HepG2 (cell line): ENCODE measurements around the gene C17orf75. TPM values are rescaled to one million over a fixed set of nuclear protein-coding genes. Genes with fewer than 3 reads are reported as not detected.

Source experiments
- FOXA3 ChIP-seq: IDR thresholded peaks from 2 replicates; pipeline ENCODE4 v1.6.1; 2016; ENCODE audit warnings: missing genetic modification reagents, missing compliant biosample characterization
- FOXP1 ChIP-seq, 2 experiments: fragments of 450-650 bp in 1 of 2; IDR thresholded peaks; 2 replicates each; pipeline ENCODE4 v1.6.1; 2017 to 2018; ENCODE audit warnings: antibody characterized with exemption in 1 of 2
- GTF3A ChIP-seq: sonication (generic); formaldehyde crosslinking; conservative IDR thresholded peaks from 2 replicates; pipeline ENCODE4 v1.4.0; 2020; ENCODE audit warnings: mild to moderate bottlenecking, missing genetic modification reagents
- KIAA2018 ChIP-seq: sonication (generic); formaldehyde crosslinking; IDR thresholded peaks from 2 replicates; pipeline ENCODE4 v1.5.0; 2020; ENCODE audit warnings: mild to moderate bottlenecking, missing genetic modification reagents, borderline replicate concordance
- MTERF4 ChIP-seq: sonication (generic); formaldehyde crosslinking; IDR thresholded peaks from 2 replicates; pipeline ENCODE4 v1.8.0; 2023; ENCODE audit warnings: mild to moderate bottlenecking, missing genetic modification reagents
- NFIC ChIP-seq: IDR thresholded peaks from 2 replicates; pipeline ENCODE4 v1.6.1; 2012; ENCODE audit warnings: mild to moderate bottlenecking, low read length, inconsistent platforms
- RARA ChIP-seq: IDR thresholded peaks from 2 replicates; pipeline ENCODE4 v1.6.1; 2016; ENCODE audit warnings: missing genetic modification reagents, missing compliant biosample characterization
- SMARCC2 ChIP-seq: fragments of 450-650 bp; IDR thresholded peaks from 2 replicates; pipeline ENCODE4 v1.6.1; 2017; ENCODE audit warnings: antibody characterized with exemption, mild to moderate bottlenecking
- SNAPC5 ChIP-seq: sonication (generic); formaldehyde crosslinking; IDR thresholded peaks from 2 replicates; pipeline ENCODE4 v1.8.1; 2023; ENCODE audit warnings: mild to moderate bottlenecking, missing genetic modification reagents, borderline replicate concordance
- TAF1 ChIP-seq: sonication (generic); formaldehyde crosslinking; IDR thresholded peaks from 2 replicates; pipeline ENCODE4 v1.4.0; 2020; ENCODE audit warnings: missing genetic modification reagents
- ZBTB8A ChIP-seq: sonication (generic); formaldehyde crosslinking; IDR thresholded peaks from 2 replicates; pipeline ENCODE4 v1.4.0; 2020; ENCODE audit warnings: mild to moderate bottlenecking, low read depth, missing genetic modification reagents, borderline replicate concordance
- ZNF121 ChIP-seq: sonication (generic); formaldehyde crosslinking; IDR thresholded peaks from 2 replicates; pipeline ENCODE4 v1.5.0; 2020; ENCODE audit warnings: mild to moderate bottlenecking, missing genetic modification reagents
- ZNF235 ChIP-seq: sonication (generic); formaldehyde crosslinking; IDR thresholded peaks from 2 replicates; pipeline ENCODE4 v1.8.1; 2023; ENCODE audit warnings: mild to moderate bottlenecking, missing genetic modification reagents, borderline replicate concordance
- ZNF24 ChIP-seq: fragments of 450-650 bp; IDR thresholded peaks from 2 replicates; pipeline ENCODE4 v1.6.1; 2017; ENCODE audit warnings: antibody characterized with exemption, mild to moderate bottlenecking
- ZNF281 ChIP-seq: sonication (generic); formaldehyde crosslinking; IDR thresholded peaks from 2 replicates; pipeline ENCODE4 v1.4.0; 2020; ENCODE audit warnings: missing genetic modification reagents, borderline replicate concordance
- ZNF33B ChIP-seq: sonication (generic); formaldehyde crosslinking; IDR thresholded peaks from 2 replicates; pipeline ENCODE4 v1.5.1; 2020; ENCODE audit warnings: mild to moderate bottlenecking, missing genetic modification reagents
- ZNF75D ChIP-seq: sonication (generic); formaldehyde crosslinking; IDR thresholded peaks from 2 replicates; pipeline ENCODE4 v1.8.1; 2023; ENCODE audit warnings: missing genetic modification reagents, mild to moderate bottlenecking, borderline replicate concordance
- polyA plus RNA-seq, 8 experiments: library from polyadenylated mRNA; depleted of rRNA in 3 of 8; stranded (reverse) in 7 of 8; unstranded in 1 of 8; fragments of >200 nt; fragmentation: Illumina TruSeq in 4 of 8; extraction: Trizol in 4 of 8; gene quantifications; 2 replicates each; pipeline versions ENCODE4 v1.2.1 to v1.2.3, GENCODE V29; 2011 to 2016; ENCODE audit warnings: low read depth in 4 of 8, missing spikeins in 1 of 8, mixed read lengths in 1 of 8; ENCODE audit not compliant: insufficient read depth in 1 of 8
- total RNA-seq, 5 experiments: library from RNA; depleted of rRNA; stranded (reverse); fragments of >200 nt; fragmentation: Illumina TruSeq; extraction: Trizol; gene quantifications; 2 replicates each; pipeline ENCODE4 v1.2.3, GENCODE V29; 2016; ENCODE audit warnings: low read depth in 1 of 5

The C17orf75 gene
- total and polyA plus RNA-seq, 2 of the 13 experiments (the other 11 are each of a cell fraction or from before 2014, with no cell fraction given) = 16.2 to 33.0 TPM

GRCh38 chr17:32349854-32350665 is 8.1 kb upstream of the C17orf75 start, which contains the start of gene ZNF207 (continued):
- TF ChIP-seq KIAA2018 (CRISPR knock-in tag) (0 out of 2 replicates have a peak, but pooled peaks have one; percentile 54), ZNF24 (no peak), SNAPC5 (CRISPR knock-in tag) (no peak), ZNF281 (no peak), NFIC (no peak), ZNF75D (CRISPR knock-in tag) (no peak), MTERF4 (CRISPR knock-in tag) (peak; percentile 80), FOXA3 (CRISPR knock-in tag) (no peak; the same call in none of the 2 replicates), ZNF33B (CRISPR knock-in tag) (0 out of 2 replicates have a peak, but pooled peaks have one; percentile 65), ZBTB8A (CRISPR knock-in tag) (no peak), FOXP1 (IDR thresholded peaks at IDR 0.05) (no peak), FOXP1 (CRISPR knock-in tag; IDR thresholded peaks at IDR 0.05) (no peak), ZNF235 (CRISPR knock-in tag) (no peak), GTF3A (CRISPR knock-in tag) (no peak), TAF1 (CRISPR knock-in tag) (peak; percentile 96), ZNF121 (no peak), RARA (CRISPR knock-in tag) (0 out of 2 replicates have a peak, but pooled peaks have one; percentile 16), SMARCC2 (no peak)
